Measurements from ENCODE around the gene WRAP73. TPM values are rescaled to one million over a fixed set of nuclear protein-coding genes. Genes with fewer than 3 reads are reported as not detected.

The WRAP73 gene
- total and polyA plus RNA-seq, 9 donors = 5.3 to 18.0 (median 15.8) TPM

- DNase-seq = no peak
- intact Hi-C loops (cut with DNase I) = no loop called here
Measured at GRCh38 chr1:3601743-3602142, 48.2 kb downstream of the WRAP73 start.

GRCh38 chr1:3600354-3600753 is 49.5 kb downstream of the WRAP73 start:
- intact Hi-C loops (cut with DNase I) = no loop called here
- Histone ChIP-seq H3K9me3 (no peaks in the 10 kb centered on the region), H3K4me1 (ENCODE audit: insufficient read depth) (peaks cover 6% of the 10 kb centered on the region), H3K27ac (no peak overlapping the region), H3K27me3 (no peaks in the 10 kb centered on the region), H3K36me3 (no peaks in the 10 kb centered on the region), H3K4me3 (no peak overlapping the region)
- WGBS, 3 donors = 73 to 81% (median 79%) methylated on average over 10 of the region's 10 CpGs
- no peak for TF ChIP-seq POLR2A (IDR thresholded peaks at IDR 0.05)
- no peak for TF ChIP-seq EP300 (IDR thresholded peaks at IDR 0.05)
- no peak for TF ChIP-seq CTCF (IDR thresholded peaks at IDR 0.05)
- no peak for DNase-seq

More at GRCh38 chr1:3601743-3602142, 48.2 kb downstream of the WRAP73 start:
- Histone ChIP-seq H3K4me1 (ENCODE audit: insufficient read depth) (peaks cover 6% of the 10 kb centered on the region), H3K9me3 (no peaks in the 10 kb centered on the region), H3K36me3 (no peaks in the 10 kb centered on the region), H3K27me3 (no peaks in the 10 kb centered on the region), H3K4me3 (no peak overlapping the region), H3K27ac (no peak overlapping the region)
- 71 to 79% (median 73%) methylated on average over 15 to 16 of the region's 16 CpGs for WGBS, 3 donors
- TF ChIP-seq EP300 (IDR thresholded peaks at IDR 0.05) = no peak

- DNase-seq = no peak
- intact Hi-C loops (cut with DNase I) = no loop called here
- H3K27me3 ChIP-seq = no peaks in the 10 kb centered on the region
- no peaks in the 10 kb centered on the region for H3K36me3 ChIP-seq
- no peaks in the 10 kb centered on the region for H3K9me3 ChIP-seq
- H3K4me3 ChIP-seq = no peak overlapping the region
- no peak for TF ChIP-seq CTCF (IDR thresholded peaks at IDR 0.05)
- TF ChIP-seq POLR2A (IDR thresholded peaks at IDR 0.05) = no peak
- TF ChIP-seq EP300 (IDR thresholded peaks at IDR 0.05) = no peak
- WGBS, 3 donors = 85 to 87% (median 87%) methylated on average over 14 to 15 of the region's 15 CpGs
- no peak overlapping the region for H3K27ac ChIP-seq
- H3K4me1 ChIP-seq (ENCODE audit: insufficient read depth) = peaks cover 6% of the 10 kb centered on the region
Measured at GRCh38 chr1:3599816-3600215, 50.1 kb downstream of the WRAP73 start.

- TF ChIP-seq POLR2A (IDR thresholded peaks at IDR 0.05) = no peak
- no peak for TF ChIP-seq EP300 (IDR thresholded peaks at IDR 0.05)
- TF ChIP-seq CTCF (IDR thresholded peaks at IDR 0.05) = no peak
- no peaks in the 10 kb centered on the region for H3K27me3 ChIP-seq
- 87 to 88% (median 87%) methylated on average over 13 to 16 of the region's 16 CpGs for WGBS, 3 donors
- H3K4me3 ChIP-seq = no peak overlapping the region
- no peaks in the 10 kb centered on the region for H3K36me3 ChIP-seq
- no peak for DNase-seq
- peaks cover 6% of the 10 kb centered on the region for H3K4me1 ChIP-seq (ENCODE audit: insufficient read depth)
- intact Hi-C loops (cut with DNase I) = no loop called here
- no peak overlapping the region for H3K27ac ChIP-seq
- no peaks in the 10 kb centered on the region for H3K9me3 ChIP-seq
Measured at GRCh38 chr1:3599286-3599811, 50.6 kb downstream of the WRAP73 start.

GRCh38 chr1:3598522-3599285 is 51.2 kb downstream of the WRAP73 start:
- Histone ChIP-seq H3K9me3 (no peaks in the 10 kb centered on the region), H3K36me3 (no peaks in the 10 kb centered on the region), H3K27ac (no peak overlapping the region), H3K27me3 (no peaks in the 10 kb centered on the region), H3K4me3 (no peak overlapping the region), H3K4me1 (ENCODE audit: insufficient read depth) (peaks cover 6% of the 10 kb centered on the region)
- intact Hi-C loops (cut with DNase I) = no loop called here
- DNase-seq = no peak
- 30 to 32% (median 32%) methylated on average over 25 to 30 of the region's 30 CpGs for WGBS, 3 donors
- TF ChIP-seq POLR2A (IDR thresholded peaks at IDR 0.05) = no peak
- TF ChIP-seq EP300 (IDR thresholded peaks at IDR 0.05) = no peak
- TF ChIP-seq CTCF (IDR thresholded peaks at IDR 0.05) = no peak
